AG09319 (cell line): ENCODE results near the gene HK1.

Source experiments
- DNase-seq: peaks from one replicate; pipeline ENCODE4 v3.0.0-alpha.2; 2010; ENCODE audit warnings: low read depth; ENCODE audit errors: extremely low read depth
- CTCF ChIP-seq: IDR thresholded peaks from 2 replicates; pipeline ENCODE4 v1.5.1; 2011; ENCODE audit warnings: low read depth, mild to moderate bottlenecking, inconsistent platforms, low read length, moderate library complexity

HK1 gene

GRCh38 chr10:69336952-69337295 is 58.6 kb downstream of the HK1 start:
- DNase-seq: no peak
- TF ChIP-seq CTCF: no peak

GRCh38 chr10:69337296-69338132 is 59.2 kb downstream of the HK1 start:
- no peak for DNase-seq
- TF ChIP-seq CTCF: no peak

GRCh38 chr10:69338133-69338456 is 59.8 kb downstream of the HK1 start:
- DNase-seq: no peak
- no peak for TF ChIP-seq CTCF

- no peak for DNase-seq
- no peak for TF ChIP-seq CTCF
Observed at GRCh38 chr10:69338547-69339450, 60.5 kb downstream of the HK1 start.

- no peak for TF ChIP-seq CTCF
- no peak for DNase-seq
Observed at GRCh38 chr10:69340695-69341094, 62.4 kb downstream of the HK1 start.

- TF ChIP-seq CTCF: no peak
- no peak for DNase-seq
Observed at GRCh38 chr10:69343905-69344304, 65.6 kb downstream of the HK1 start.

GRCh38 chr10:69344591-69345252 is 66.4 kb downstream of the HK1 start:
- no peak for DNase-seq

More at GRCh38 chr10:69344591-69345252, 66.4 kb downstream of the HK1 start:
- TF ChIP-seq CTCF: no peak
